IPS-NIHi11 (cell line): ENCODE measurements around the gene AIDA.
A peak's percentile ranks its signal among the peaks of the same experiment; 100 is the strongest.

Experiments used
- DNase-seq: peaks from one replicate; pipeline ENCODE4 v3.0.0; 2012; ENCODE audit warnings: mixed read lengths, low spot score

Gene AIDA

GRCh38 chr1:222643938-222644635, 68.2 kb downstream of the AIDA start:
- peak; percentile 94 for DNase-seq

- no peak for DNase-seq
Observed at GRCh38 chr1:222643606-222643937, 68.7 kb downstream of the AIDA start.

- DNase-seq, result no peak
Observed at GRCh38 chr1:222642468-222642867, 69.8 kb downstream of the AIDA start.

- no peak for DNase-seq
Observed at GRCh38 chr1:222641269-222641948, 70.9 kb downstream of the AIDA start.

- DNase-seq, result peak; percentile 74
Observed at GRCh38 chr1:222634180-222635013, 77.9 kb downstream of the AIDA start.

GRCh38 chr1:222632749-222633148, 79.5 kb downstream of the AIDA start:
- DNase-seq, result no peak

- no peak for DNase-seq
Observed at GRCh38 chr1:222631611-222632208, 80.6 kb downstream of the AIDA start.

- DNase-seq, result no peak
Observed at GRCh38 chr1:222629921-222630535, 82.3 kb downstream of the AIDA start.

GRCh38 chr1:222627232-222627631, 85.1 kb downstream of the AIDA start:
- DNase-seq, result no peak

- no peak for DNase-seq
Observed at GRCh38 chr1:222624214-222624613, 88.1 kb downstream of the AIDA start.

GRCh38 chr1:222623458-222623857, 88.8 kb downstream of the AIDA start:
- DNase-seq, result no peak

- DNase-seq, result no peak
Observed at GRCh38 chr1:222622765-222623164, 89.5 kb downstream of the AIDA start.

GRCh38 chr1:222620566-222620965, 91.7 kb downstream of the AIDA start:
- DNase-seq, result no peak

GRCh38 chr1:222618880-222619596, 93.3 kb downstream of the AIDA start:
- peak; percentile 43 for DNase-seq
